Stimulated activated CD8-positive, alpha-beta memory T cell treated with anti-CD3 and anti-CD28 coated beads, Interleukin-2, amount 100 ng/mL, for 48 hours (primary cell): ENCODE measurements around the gene PDK4.

ENCODE experiments used
- DNase-seq, 2 donors: peaks; one replicate each; pipeline ENCODE4 v3.0.0-alpha.2; 2020; ENCODE audit warnings: low read depth in 2 of 2

The PDK4 gene

DNA sequence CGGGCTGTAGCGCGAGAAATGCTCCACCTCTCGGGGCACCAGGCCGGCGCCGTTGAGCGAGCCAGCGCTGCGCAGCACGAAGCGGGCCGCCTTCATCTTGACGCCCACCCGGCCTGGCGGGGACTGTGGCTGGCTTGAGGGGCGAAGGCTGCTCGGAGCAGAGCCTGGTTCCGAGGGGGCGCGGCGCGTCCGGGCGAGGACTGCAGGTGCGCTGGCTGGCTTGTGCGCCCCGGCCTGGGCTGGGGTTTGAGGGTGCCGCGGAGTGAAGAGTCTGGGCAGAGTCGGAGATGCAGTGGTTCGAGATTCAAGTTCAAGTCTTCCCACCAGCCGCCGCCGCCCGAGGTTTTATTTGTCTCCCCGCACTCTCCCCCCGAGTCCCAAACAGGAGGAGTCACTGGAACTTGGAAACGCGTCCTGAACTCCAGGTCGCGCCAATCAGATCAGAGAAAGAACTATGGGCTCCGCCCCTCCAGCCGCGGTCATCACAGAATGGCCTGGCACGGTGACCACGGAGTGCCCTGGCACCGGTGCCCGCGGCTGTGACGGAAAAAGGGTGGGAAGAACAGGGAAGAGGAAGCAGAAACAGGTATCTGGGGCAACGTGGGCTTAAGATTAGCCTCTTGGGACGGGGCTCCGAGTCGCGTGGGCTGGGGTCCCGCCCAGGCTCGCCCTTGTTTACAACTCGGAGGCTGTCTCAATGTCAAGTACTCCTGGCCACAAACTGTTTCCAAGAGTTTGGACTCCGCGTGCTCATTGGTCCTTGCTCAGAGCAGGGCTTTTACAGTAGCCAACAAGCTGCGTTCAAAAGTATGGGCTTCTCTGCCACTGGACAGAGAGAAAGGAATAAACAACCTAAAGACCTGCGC, at the start of gene PDK4:
PDK4 (minus strand) TSS at position 319 of the 866 bp plus-strand sequence; CDS start at position 96, 223 bp downstream.
- no peak for DNase-seq

- no peak for DNase-seq
Measured at GRCh38 chr7:95642173-95642572, 45.9 kb upstream of the PDK4 start.

- DNase-seq = no peak
Measured at GRCh38 chr7:95636140-95636940, 40.0 kb upstream of the PDK4 start.

DNA sequence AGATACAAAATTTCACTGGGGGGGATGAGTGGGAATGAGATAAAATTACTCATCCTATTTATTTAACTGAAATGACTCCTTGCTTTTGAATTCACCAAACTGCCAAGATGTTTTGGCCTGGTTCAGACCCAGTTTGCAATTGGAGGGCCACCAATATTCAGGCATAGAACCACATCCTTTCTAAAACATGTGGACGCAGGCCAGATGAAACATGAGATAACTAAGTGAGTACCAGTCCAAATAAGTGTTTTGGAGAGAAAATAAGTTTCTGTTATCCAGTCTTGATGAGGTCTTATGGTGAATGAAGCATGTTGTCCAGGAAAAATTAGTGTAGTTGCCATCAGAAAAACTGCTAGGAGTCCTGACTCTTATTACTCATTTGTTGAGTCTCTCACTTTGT, 36.3 kb upstream of the PDK4 start:
- no peak for DNase-seq

- no peak for DNase-seq
Measured at GRCh38 chr7:95631527-95631926, 35.2 kb upstream of the PDK4 start.

GRCh38 chr7:95630702-95631458, 34.6 kb upstream of the PDK4 start:
- DNase-seq = no peak

- no peak for DNase-seq
Measured at GRCh38 chr7:95628831-95629439, 32.6 kb upstream of the PDK4 start.

GRCh38 chr7:95623788-95624187, 27.5 kb upstream of the PDK4 start:
- no peak for DNase-seq

GRCh38 chr7:95622859-95623258, 26.5 kb upstream of the PDK4 start:
- DNase-seq = no peak

DNA sequence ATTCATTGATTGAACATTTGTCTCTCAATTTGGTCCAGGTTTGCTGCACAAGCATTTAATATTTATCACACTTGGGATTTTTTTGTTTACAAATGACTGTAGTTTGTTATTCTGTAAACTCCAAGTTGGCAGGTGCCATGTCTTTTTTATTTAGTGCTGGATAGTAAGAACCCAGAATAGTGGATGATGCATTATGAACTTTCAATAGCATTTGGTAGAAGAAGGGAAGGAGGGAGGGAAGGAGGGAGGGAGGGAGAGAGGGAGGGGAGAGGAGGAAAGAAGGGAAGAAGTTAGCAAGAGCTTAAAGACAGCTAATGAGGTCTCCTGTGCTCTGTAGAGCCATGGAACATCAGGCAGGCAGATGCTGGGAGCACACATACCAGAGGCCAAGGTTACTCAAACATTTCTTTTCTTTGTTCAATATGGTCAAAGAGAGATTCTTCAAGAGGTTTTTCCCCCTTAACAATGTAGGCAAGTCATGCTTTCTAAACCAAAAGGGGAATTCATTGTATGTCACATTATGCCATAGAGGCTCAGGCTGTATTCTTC, 25.8 kb upstream of the PDK4 start:
- no peak for DNase-seq

GRCh38 chr7:95621404-95621803, 25.1 kb upstream of the PDK4 start:
- DNase-seq = no peak

- DNase-seq = no peak
Measured at GRCh38 chr7:95620631-95621030, 24.3 kb upstream of the PDK4 start.

- DNase-seq = no peak
Measured at GRCh38 chr7:95619921-95620320, 23.6 kb upstream of the PDK4 start.

DNA sequence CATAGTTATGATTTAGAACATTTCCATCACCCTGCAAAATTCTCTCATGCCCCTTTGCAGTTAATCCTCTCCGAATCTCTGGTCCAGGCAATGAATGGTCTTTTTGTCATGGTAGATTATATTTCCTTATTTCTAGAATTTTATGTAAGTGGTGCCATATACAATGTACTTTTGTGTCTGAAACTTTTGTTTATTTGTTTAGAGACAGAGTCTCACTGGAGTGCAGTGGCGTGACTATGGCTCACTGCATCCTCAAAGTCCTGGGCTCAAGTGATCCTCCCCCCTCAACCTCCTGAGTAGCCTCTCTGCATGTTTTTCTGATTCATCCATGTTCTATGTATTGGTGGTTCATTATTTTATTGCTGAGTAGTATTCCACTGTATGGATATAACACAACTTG, 23.2 kb upstream of the PDK4 start:
- DNase-seq = no peak

GRCh38 chr7:95614442-95614940, 18.2 kb upstream of the PDK4 start:
- DNase-seq = no peak

DNA sequence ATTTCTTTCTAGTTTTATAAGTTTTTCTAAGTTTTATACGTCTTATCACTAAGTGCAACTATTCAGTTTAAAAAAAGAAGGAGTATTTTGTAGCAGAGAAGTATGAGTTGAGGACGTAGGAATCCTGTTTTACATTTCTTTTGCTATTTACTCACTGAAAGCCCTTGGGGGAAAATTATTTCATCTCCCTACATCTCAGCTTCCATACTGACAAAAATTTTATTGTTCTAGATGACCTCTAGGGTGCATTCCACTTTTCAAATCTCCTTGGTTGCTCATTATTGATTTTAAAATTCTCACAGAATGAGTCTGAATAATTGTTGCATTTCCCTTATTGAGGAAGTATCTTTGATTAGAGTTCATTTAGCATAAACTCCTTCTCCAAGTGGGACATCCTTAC, 14.9 kb upstream of the PDK4 start:
- DNase-seq = no peak

DNA sequence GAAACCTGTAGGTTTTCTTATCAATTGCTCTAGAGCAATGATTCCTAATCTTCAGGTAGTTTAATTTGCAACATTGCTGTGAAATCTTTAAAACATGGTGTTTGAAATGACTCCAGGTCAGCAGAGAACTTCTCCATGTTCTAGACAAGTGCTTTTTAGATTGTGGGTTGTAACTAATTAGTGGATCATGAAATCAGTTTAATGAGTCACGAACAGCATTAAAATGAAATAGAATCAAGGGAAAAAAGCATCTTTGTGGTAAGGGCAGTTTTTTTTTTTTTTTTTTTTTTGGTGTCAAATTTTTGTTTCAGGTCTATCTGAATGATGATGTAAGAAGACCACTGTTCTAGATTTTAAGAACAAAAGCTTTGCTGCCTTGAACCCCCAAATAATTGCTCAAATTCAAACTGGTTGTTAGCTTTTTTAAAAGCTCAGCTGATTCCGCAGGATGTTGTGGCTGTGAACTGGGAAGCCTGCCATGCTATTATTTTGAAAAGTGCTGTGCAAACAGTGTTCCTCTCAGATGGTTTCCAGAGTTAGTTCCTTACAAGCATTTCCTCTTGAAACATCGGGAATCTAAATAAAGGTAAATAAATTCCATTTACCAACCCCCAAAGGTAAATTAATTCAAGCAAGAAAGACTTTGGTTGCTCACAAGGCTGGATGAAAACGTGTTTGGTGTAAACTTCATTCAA, 13.1 kb upstream of the PDK4 start:
- no peak for DNase-seq

- no peak for DNase-seq
Measured at GRCh38 chr7:95608359-95609173, 12.2 kb upstream of the PDK4 start.

DNA sequence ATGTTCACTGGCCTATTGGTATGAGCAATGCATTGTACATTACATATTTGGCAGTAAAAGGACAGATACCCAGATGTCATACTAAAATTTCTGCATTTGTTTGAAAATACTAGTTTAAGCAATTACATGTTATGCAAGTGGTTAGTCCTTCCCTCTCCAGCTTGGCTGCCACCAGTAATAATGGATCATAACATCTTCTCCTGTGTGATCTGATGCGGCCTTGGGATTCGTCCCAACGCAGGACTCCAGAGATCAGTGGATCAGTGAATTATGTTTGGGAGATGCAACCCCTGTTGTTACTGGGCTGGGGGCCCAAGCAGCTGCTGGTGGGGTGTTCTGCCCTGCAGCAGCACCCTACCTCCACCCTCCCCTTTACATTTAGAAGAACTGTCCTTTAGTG, 11.2 kb upstream of the PDK4 start:
- DNase-seq = no peak

DNA sequence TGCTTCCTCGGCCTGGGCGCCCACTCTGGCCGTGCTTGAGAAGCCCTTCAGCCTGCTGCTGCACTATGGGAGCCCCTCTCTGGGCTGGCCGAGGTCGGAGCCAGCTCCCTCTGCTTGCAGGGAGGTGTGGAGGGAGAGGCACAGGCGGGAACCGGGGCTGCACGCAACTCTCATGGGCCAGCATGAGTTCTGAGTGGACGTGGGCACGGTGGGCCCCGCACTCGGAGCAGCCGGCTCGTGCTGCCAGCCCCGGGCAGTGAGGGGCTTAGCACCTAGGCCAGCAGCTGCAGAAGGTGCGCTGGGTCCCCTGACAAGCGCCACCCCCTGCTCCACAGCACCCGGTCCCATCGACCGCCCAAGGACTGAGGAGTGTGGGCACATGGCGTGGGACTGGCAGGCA, 9.0 kb upstream of the PDK4 start:
- no peak for DNase-seq
